GM12891 (cell line): ENCODE results near the gene PIAS4.

Experiments used
- DNase-seq: peaks from one replicate; pipeline ENCODE4 v3.0.0; 2011; ENCODE audit warnings: low spot score; ENCODE audit not compliant: insufficient read length
- FAIRE-seq: peaks from 2 replicates; lab custom pipeline; 2011; peaks lifted over from hg19 to GRCh38; lab: Jason Lieb, UNC
- PAX5 ChIP-seq: IDR thresholded peaks from 2 replicates; pipeline ENCODE4 v1.6.1; 2011; ENCODE audit warnings: low read length, moderate library complexity, mild to moderate bottlenecking; ENCODE audit not compliant: insufficient read depth, severe bottlenecking
- POLR2A ChIP-seq: IDR thresholded peaks from 2 replicates; pipeline ENCODE4 v1.6.1; 2011; ENCODE audit warnings: low read depth, low read length, control low read depth
- POLR2AphosphoS5 ChIP-seq: IDR thresholded peaks from 2 replicates; pipeline ENCODE4 v1.6.1; 2011; ENCODE audit warnings: low read depth, low read length, control low read depth
- POU2F2 ChIP-seq: IDR thresholded peaks from 2 replicates; pipeline ENCODE4 v1.6.1; 2011; ENCODE audit warnings: low read depth, mild to moderate bottlenecking, control low read depth, low read length, moderate library complexity
- SPI1 ChIP-seq: IDR thresholded peaks from 2 replicates; pipeline ENCODE4 v1.6.1; 2011; ENCODE audit warnings: low read depth, low read length, control low read depth
- TAF1 ChIP-seq: IDR thresholded peaks from 2 replicates; pipeline ENCODE4 v1.6.1; 2011; ENCODE audit warnings: low read depth, low read length, control low read depth

PIAS4 gene

DNA sequence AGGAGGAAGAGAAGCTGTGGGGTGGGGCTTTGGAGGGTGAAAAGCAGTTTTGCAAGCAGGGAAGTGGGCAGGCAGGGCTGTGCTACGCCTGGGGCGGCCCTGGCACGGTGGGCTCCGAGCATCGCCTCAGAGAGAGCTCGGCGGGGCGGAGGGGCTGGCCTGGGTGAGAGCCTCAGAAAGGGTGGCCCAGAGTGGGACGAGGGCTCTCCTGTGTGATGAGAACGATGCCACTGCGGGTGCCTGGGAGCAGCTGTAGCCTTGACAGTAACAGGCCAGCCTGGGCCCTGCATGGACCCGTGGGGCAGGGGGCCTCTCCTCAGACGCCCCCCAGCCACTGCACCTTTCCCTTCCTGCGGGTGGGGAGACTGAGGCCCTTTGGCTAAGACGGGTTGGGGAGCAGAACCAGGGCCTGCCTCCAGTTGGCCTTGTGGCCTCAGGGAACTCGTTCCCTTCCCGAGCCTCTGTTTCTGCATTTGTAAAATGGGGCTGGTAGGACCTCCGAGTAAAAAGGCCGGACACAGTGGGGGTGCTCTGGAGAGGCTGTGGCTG is 27.6 kb downstream of the PIAS4 start:
- no peak for TF ChIP-seq POLR2A
- TF ChIP-seq TAF1: no peak
- TF ChIP-seq POU2F2: no peak
- TF ChIP-seq PAX5: no peak
- no peak for TF ChIP-seq SPI1
- DNase-seq (no peak), FAIRE-seq (no peak)

DNA sequence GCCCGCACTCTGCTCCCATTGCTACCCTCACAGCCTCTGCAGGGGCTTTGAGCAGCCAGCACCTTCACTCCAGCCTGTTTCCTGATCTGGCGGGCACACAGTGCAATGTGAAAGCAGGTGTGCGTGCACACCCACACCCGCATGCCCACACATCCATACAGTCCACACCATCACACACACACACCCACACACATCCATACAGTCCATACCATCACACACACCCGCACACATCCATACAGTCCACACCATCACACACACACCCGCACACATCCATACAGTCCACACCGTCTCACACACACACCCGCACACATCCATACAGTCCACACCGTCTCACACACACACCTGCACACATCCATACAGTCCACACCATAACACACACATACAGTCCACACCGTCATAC is 28.0 kb downstream of the PIAS4 start:
- peak; percentile 100 for FAIRE-seq
- no peak for DNase-seq
- no peak for TF ChIP-seq PAX5
- no peak for TF ChIP-seq POLR2AphosphoS5
- TF ChIP-seq POLR2A: no peak
- no peak for TF ChIP-seq SPI1
- TF ChIP-seq TAF1: no peak
- no peak for TF ChIP-seq POU2F2

DNA sequence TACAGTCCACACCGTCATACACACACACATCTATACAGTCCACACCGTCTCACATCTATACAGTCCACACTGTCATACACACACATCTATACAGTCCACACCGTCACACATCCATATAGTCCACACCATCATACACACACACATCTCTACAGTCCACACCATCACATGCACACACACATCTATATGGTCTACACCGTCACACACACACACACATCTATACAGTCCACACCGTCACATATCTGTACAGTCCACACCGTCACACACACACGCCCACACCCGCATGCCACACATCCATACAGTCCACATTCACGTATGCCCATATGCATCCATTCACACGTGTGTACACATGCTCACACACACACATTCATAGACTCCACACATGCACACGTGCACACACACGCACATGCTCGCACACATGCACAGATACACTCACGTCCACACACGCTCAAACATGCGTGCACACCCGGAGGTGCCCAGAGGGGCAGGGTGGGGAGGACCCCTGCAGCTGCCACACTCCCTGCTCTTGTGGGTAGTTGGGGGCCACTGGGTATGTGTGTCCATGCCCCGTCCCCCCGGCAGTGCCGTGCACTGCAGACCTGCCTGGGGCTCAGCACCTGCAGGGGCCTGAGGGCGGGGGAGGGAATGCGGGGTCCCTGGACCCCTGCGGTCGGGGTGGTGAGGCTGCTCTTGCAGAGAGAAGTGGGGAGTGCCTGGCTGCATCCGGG is 29.2 kb downstream of the PIAS4 start:
- DNase-seq (no peak), FAIRE-seq (no peak)
- peak; percentile 45; the same call in 1 of the 2 replicates for TF ChIP-seq POLR2A
- TF ChIP-seq SPI1: no peak

DNA sequence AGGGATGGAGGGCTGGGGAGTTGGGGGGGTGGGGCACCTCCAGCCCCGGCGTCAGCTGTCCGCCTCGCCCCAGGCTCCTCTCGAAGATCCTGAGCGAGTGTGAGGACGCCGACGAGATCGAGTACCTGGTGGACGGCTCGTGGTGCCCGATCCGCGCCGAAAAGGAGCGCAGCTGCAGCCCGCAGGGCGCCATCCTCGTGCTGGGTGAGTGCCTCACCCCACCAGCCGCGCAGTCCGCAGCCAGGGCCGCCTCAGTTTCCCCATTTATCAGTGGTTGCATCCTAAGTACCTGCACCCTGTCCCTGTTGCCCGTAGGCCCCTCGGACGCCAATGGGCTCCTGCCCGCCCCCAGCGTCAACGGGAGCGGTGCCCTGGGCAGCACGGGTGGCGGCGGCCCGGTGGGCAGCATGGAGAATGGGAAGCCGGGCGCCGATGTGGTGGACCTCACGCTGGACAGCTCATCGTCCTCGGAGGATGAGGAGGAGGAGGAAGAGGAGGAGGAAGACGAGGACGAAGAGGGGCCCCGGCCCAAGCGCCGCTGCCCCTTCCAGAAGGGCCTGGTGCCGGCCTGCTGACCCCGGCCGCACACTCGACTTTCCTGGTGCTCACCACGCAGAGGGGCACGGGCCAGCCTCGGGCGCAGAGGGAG is 29.9 kb downstream of the PIAS4 start:
- no peak for FAIRE-seq
- TF ChIP-seq SPI1 (no peak), TAF1 (no peak), POLR2A (no peak), PAX5 (no peak), POU2F2 (no peak), POLR2AphosphoS5 (no peak)

DNA sequence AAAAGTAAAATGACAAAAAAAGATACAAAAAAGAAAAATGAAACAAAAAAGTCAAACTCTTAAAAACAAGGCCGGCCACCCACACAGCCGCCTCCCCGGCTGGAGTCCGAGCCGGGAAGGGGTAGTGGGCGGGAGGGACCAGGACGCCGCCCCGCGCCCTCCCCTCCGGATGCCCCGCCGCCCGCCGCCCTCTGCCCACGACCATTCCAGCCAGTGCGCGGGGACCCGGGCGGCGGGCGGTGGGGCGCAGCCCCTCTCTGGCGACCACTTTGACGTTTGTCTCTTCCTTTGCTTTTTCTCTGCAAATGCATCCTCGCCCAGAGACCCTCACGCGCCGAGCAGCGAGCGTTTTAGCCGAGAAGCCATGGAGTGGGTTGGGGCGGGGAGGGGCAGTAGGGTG is 30.5 kb downstream of the PIAS4 start:
- TF ChIP-seq POLR2A: no peak
- TF ChIP-seq TAF1: no peak
- no peak for TF ChIP-seq PAX5
- TF ChIP-seq POLR2AphosphoS5: no peak
- no peak for TF ChIP-seq POU2F2
- TF ChIP-seq SPI1: no peak
- no peak for FAIRE-seq
- DNase-seq: no peak

More for the DNA sequence above, 29.9 kb downstream of the PIAS4 start:
- DNase-seq: no peak

DNA sequence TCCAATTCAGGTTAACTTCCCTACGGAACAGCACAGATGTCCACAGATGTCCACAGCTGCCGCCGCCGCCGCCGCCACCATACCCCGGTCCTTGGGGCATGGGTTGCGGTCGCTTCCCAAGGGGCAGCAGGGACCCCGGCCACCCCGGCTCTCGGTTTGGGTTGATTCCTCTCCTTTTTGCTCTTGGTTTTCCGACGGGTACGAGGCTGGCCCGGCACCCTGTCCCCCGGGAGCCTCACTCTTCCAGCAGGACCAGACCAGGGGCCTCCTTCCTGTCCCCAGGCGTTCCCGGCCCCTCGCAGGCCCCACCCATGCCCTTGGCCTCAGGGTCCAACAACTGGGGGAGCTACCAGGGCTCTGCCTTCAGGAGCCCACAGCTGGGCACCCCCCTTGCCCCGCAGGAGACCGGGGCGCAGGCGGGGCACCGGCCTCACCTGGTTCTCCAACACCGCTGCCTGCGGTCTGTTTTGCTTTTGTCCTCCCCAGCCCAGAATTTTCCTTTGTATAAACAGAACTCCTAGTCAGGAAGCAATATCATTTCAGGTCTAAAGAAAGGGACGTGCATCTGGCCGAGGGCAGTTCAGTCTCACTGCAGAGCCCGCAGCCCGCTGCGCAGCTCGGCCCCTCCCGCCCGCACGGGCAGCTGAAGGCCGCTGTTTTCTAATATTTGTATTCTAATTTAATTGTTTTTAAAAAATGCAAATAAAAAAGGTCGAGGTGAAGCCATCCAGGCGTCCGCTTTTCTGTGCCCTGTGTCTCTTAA is 31.3 kb downstream of the PIAS4 start:
- FAIRE-seq (no peak), DNase-seq (no peak)
- TF ChIP-seq POU2F2 (no peak), PAX5 (no peak), TAF1 (no peak)

DNA sequence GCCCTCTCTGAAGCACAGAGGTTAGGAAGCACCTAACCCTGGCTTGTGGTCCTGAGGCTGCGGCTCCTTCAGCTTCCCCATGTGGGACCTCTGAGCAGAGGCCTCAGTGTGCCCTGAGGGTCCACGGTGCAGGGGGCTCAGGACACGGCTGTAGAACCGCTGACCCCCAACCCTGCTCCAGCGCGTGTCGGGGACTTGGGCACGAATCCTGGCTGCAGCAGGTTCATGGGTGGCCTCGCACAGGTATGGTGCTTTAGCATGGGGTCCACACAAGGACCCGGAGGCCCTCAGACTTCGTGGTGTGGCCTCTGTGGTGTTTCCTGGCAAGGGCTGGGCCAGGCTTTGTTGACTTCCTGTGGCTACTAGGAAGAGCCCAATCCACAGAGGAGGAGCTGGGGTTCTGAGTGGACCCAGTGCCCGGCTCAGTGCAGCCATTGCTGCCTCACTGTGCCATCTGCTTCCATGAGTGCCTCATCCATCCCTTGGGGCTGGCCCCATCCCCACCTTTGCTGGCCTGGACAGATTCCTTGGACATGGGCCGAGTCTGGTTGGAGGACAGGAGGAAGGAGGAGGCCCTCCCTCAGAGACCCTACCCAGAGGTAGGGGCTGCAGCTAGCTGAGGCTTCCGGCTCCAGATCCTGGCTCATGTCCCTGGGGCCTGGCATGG is 34.7 kb downstream of the PIAS4 start:
- DNase-seq (no peak), FAIRE-seq (no peak)
- TF ChIP-seq SPI1 (no peak), TAF1 (no peak), PAX5 (no peak), POU2F2 (no peak), POLR2AphosphoS5 (no peak)

DNA sequence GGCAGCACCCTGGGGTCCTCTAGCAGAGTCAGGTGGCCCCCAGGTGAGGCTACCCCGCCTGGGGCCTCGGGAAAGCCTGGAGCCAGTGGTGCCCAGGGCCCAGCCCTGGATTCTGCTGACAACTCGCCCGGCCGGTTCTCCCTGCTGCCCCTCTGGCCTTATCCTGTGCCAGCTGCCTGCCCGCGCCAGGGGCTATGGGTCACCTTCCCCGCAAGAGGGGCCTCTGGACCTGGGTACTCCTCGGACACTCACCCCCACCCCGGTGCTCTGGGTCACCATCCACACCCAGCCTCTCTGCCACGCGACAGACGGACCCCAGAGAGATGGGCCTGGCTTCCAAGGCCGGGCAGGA is 35.2 kb downstream of the PIAS4 start:
- DNase-seq: no peak
- no peak for TF ChIP-seq TAF1
- TF ChIP-seq SPI1: no peak
- no peak for TF ChIP-seq POU2F2
- TF ChIP-seq POLR2A: no peak
- TF ChIP-seq PAX5: no peak
- TF ChIP-seq POLR2AphosphoS5: no peak
- FAIRE-seq: no peak

DNA sequence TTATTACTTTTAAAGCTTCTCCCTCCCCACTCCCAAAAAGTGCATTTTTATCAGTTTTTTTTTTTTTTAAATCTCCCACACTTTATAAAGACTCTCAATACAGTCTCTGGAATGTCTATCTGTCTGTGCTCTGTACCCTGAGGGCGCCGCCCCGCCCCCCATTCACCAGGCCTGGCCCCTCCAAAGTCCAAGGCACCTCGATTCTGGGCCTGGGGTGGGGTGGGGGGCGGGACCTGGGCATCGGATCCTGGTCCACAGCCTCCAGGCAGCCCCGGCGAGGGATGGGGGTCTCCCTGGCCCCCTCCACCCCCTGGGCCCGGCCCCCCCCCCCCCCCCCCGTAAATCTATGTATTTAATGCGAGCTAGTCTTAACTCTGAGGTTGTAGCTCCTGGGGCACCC is 35.9 kb downstream of the PIAS4 start:
- DNase-seq (no peak), FAIRE-seq (no peak)
- no peak for TF ChIP-seq POU2F2
- no peak for TF ChIP-seq PAX5
- TF ChIP-seq TAF1: no peak
- TF ChIP-seq POLR2A: no peak
- TF ChIP-seq SPI1: no peak
- TF ChIP-seq POLR2AphosphoS5: no peak
